GM12878 (cell line): ENCODE measurements around the gene OPN3. TPM values are rescaled to one million over a fixed set of nuclear protein-coding genes. Genes with fewer than 3 reads are reported as not detected.

Experiments
- ATAC-seq: fragments of 200-7000 bp; cut with Tn5 transposase; 3 replicates; pipeline ENCODE4 v1.9.1; 2020; ENCODE audit warnings: mild to moderate bottlenecking, moderate library complexity
- BruUV-seq: library from RNA; stranded (reverse); fragments of 400-500 nt; replicated peaks from 2 replicates; lab custom pipeline; 2021; lab: Mats Ljungman, UMichigan
- CTCF ChIA-PET: fragments of 300-600 bp; sonication (Branson Sonifier 250); formaldehyde crosslinking; extraction: SDS; loops from one replicate; lab custom pipeline; 2021; ENCODE audit warnings: inconsistent platforms; lab: Yijun Ruan, JAX
- POLR2A ChIA-PET: fragments of 350-600 bp; formaldehyde crosslinking; extraction: SDS; loops from one replicate; lab custom pipeline; 2021; ENCODE audit warnings: inconsistent platforms; lab: Charles Lee
- RAD21 ChIA-PET: fragments of 300-600 bp; sonication (Branson Sonifier 250); formaldehyde crosslinking; loops from one replicate; lab custom pipeline; 2023; ENCODE audit warnings: antibody characterized with exemption; ENCODE audit not compliant: unreplicated experiment; lab: Charles Lee
- SMC1A ChIA-PET: fragments of 300-600 bp; sonication (Branson Sonifier 250); formaldehyde crosslinking; loops from one replicate; lab custom pipeline; 2023; ENCODE audit not compliant: unreplicated experiment, uncharacterized antibody; lab: Charles Lee
- DNase-seq: peaks from one replicate; pipeline ENCODE4 v3.0.0-alpha.2; 2011; ENCODE audit warnings: low read depth, low spot score
- FAIRE-seq: peaks from 3 replicates; lab custom pipeline; 2011; peaks lifted over from hg19 to GRCh38; lab: Jason Lieb, UNC
- H2AFZ ChIP-seq: 2 replicates; pipeline ENCODE4 v1.6.0; 2011; ENCODE audit warnings: low read depth, low read length, control low read depth; ENCODE audit not compliant: control insufficient read depth
- H3K27ac ChIP-seq: 2 replicates; pipeline ENCODE4 v1.5.1; 2011; ENCODE audit warnings: control low read depth; ENCODE audit not compliant: control insufficient read depth, insufficient read depth
- H3K27me3 ChIP-seq, 2 experiments: replicated peaks in 1 of 2; 2 replicates each; pipeline versions ENCODE4 v1.6.0 to v1.6.1; 2011; ENCODE audit warnings: low read length in 1 of 2; ENCODE audit not compliant: control insufficient read depth in 2 of 2, insufficient read depth in 2 of 2
- H3K36me3 ChIP-seq, 2 experiments: 2 replicates each; pipeline ENCODE4 v1.5.1; 2011; ENCODE audit warnings: low read length in 1 of 2; ENCODE audit not compliant: control insufficient read depth in 2 of 2, insufficient read depth in 2 of 2
- H3K4me1 ChIP-seq: 2 replicates; pipeline ENCODE4 v1.6.1; 2011; ENCODE audit warnings: mild to moderate bottlenecking, low read length, moderate library complexity, mixed read lengths; ENCODE audit not compliant: control insufficient read depth, insufficient read depth
- H3K4me2 ChIP-seq: 2 replicates; pipeline ENCODE4 v1.6.0; 2011; ENCODE audit warnings: control low read depth; ENCODE audit not compliant: control insufficient read depth, insufficient read depth
- H3K4me3 ChIP-seq: fragments of 200-600 bp; sonication (generic); 2 replicates; pipeline ENCODE4 v1.5.1; 2016
- H3K79me2 ChIP-seq: 2 replicates; pipeline ENCODE4 v1.6.0; 2011; ENCODE audit warnings: low read length; ENCODE audit not compliant: control insufficient read depth, insufficient read depth
- H3K9ac ChIP-seq: 2 replicates; pipeline ENCODE4 v1.8.0; 2011; ENCODE audit warnings: low read length, control low read depth, mixed read lengths; ENCODE audit not compliant: control insufficient read depth, insufficient read depth
- H3K9me3 ChIP-seq: replicated peaks from 3 replicates; pipeline ENCODE4 v1.5.1; 2011; ENCODE audit warnings: mild to moderate bottlenecking, low read length; ENCODE audit not compliant: control insufficient read depth, insufficient read depth
- H4K20me1 ChIP-seq: 2 replicates; pipeline ENCODE4 v1.6.0; 2011; ENCODE audit not compliant: control insufficient read depth, insufficient read depth
- ELK1 ChIP-seq: IDR thresholded peaks from 2 replicates; pipeline ENCODE4 v1.6.1; 2012; ENCODE audit warnings: low read depth, low read length, improper control_type of control experiment
- GATAD2B ChIP-seq: fragments of 450-650 bp; conservative IDR thresholded peaks from 2 replicates; pipeline ENCODE4 v1.6.1; 2017; ENCODE audit warnings: low read depth, mild to moderate bottlenecking, moderate library complexity
- HCFC1 ChIP-seq: fragments of 150-350 bp; IDR thresholded peaks from 2 replicates; pipeline ENCODE4 v1.6.1; 2014; ENCODE audit warnings: low read length
- POU2F2 ChIP-seq: IDR thresholded peaks from 3 replicates; pipeline ENCODE4 v1.6.1; 2011; ENCODE audit warnings: low read depth, mild to moderate bottlenecking, low read length, borderline replicate concordance
- RELB ChIP-seq: fragments of 450-650 bp; IDR thresholded peaks from 2 replicates; pipeline ENCODE4 v1.6.1; 2017; ENCODE audit warnings: low read depth, mild to moderate bottlenecking, moderate library complexity
- RFX5 ChIP-seq: IDR thresholded peaks from 2 replicates; pipeline ENCODE4 v1.6.1; 2011; ENCODE audit warnings: low read depth, low read length, improper control_type of control experiment
- SRF ChIP-seq, 2 experiments: IDR thresholded peaks; 2 replicates each; pipeline ENCODE4 v1.6.1; 2011; ENCODE audit warnings: low read depth in 2 of 2, low read length in 2 of 2, mild to moderate bottlenecking in 1 of 2, moderate library complexity in 1 of 2
- WGBS: methylation state at CpG from one replicate; pipeline ENCODE4 v1.1.6; 2016; ENCODE audit warnings: low lambda C conversion rate; ENCODE audit not compliant: insufficient replicate concordance, insufficient coverage; ENCODE audit errors: missing lambda C conversion rate; 5-methylcytosine and 5-hydroxymethylcytosine counted together
- in situ Hi-C: fragments of 300-500 bp; cut with MboI; formaldehyde crosslinking; loops from 9 replicates; pipeline ENCODE4 v1.14.3; 2018; ENCODE audit warnings: mixed read lengths
- intact Hi-C: fragments of 100-400 bp; cut with micrococcal nuclease; formaldehyde crosslinking; loops from one replicate; pipeline ENCODE4 v1.14.2; 2022; ENCODE audit not compliant: unreplicated experiment
- polyA plus RNA-seq, 11 experiments: library from polyadenylated mRNA; depleted of rRNA in 4 of 11; unstranded in 6 of 11; stranded (reverse) in 5 of 11; fragments of >200 nt; fragmentation: Nextera tagmentation in 4 of 11; fragmentation: Illumina TruSeq in 1 of 11; extraction: Ambion mirVana in 4 of 11; extraction: Trizol in 1 of 11; gene quantifications; 1 replicate in 1 of 11; 2 replicates in 10 of 11; pipeline versions ENCODE4 v1.2.1 to v1.2.3, GENCODE V29; 2011 to 2016; ENCODE audit warnings: inconsistent platforms in 2 of 11, missing spikeins in 2 of 11, low read depth in 1 of 11
- total RNA-seq, 4 experiments: library from RNA; depleted of rRNA in 3 of 4; stranded (reverse); fragments of >200 nt in 3 of 4; fragmentation: Illumina TruSeq in 1 of 4; extraction: Trizol in 1 of 4; gene quantifications; 2 replicates each; pipeline versions ENCODE4 v1.2.1 to v1.2.3, GENCODE V29; 2013 to 2021

OPN3 gene
- total and polyA plus RNA-seq, 10 of the 15 experiments (the other 5 are each of a cell fraction or from before 2014, with no cell fraction given) = 0.26 to 12.2 (median 7.4) TPM

DNA sequence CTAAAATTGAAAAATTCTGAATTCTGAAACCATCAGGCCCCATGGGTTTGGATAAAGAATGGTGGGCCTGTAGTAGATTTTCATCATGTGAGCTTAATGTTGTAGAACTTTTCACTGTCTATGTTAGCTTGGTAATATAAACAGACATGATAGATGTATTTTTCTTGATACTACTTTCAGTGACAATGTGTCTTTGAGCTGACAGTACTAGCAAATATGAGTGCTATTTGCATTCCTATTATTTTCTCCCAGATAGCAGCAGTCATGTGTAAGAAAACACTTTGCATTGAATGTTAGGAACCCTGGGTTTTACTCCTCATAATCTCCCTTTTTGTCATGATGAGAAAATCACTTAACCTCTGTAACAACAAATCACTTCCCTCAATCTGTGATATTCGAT is 89.9 kb downstream of the OPN3 start (continued):
- TF ChIP-seq POU2F2 (no peak), RFX5 (no peak), HCFC1 (no peak)
- TF ChIP-seq, all 136 proteins: peak for 0

DNA sequence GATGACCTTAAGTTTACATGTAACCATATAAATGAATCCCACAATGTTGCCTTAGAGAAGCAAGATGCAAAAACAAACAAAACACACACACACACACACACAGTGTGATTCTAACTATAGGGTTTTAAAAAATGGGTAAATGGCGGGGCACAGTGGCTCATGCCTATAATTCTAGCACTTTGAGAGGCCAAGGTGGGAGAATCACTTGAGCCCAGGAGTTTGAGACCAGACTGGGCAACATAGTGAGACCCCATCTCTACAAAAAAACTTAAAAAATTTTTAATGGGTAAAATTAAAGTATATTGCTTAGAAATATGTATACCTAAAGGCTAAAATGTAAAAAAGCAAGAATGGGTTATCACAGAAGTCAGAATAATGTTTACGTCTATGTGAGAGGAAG is 92.2 kb downstream of the OPN3 start:
- H3K27me3 ChIP-seq = no peaks in the 10 kb centered on the region
- H3K4me3 ChIP-seq = no peak overlapping the region
- TF ChIP-seq ELK1 (no peak), SRF (IDR thresholded peaks at IDR 0.05; ENCODE audit: low read depth in 2 of 2, low read length in 2 of 2) (no peak), GATAD2B (no peak), RELB (no peak)
- no peak overlapping the region for H2AFZ ChIP-seq
- H3K4me2 ChIP-seq = no peak overlapping the region
- H3K9me3 ChIP-seq = no peaks in the 10 kb centered on the region
- peaks cover 6% of the 10 kb centered on the region for H3K4me1 ChIP-seq
- in situ Hi-C loops = no loop called here
- H3K79me2 ChIP-seq = no peaks in the 10 kb centered on the region
- DNase-seq (no peak), FAIRE-seq (no peak), ATAC-seq (no peak)
- ChIA-PET CTCF (no interaction called here), SMC1A (no interaction called here), RAD21 (no interaction called here), POLR2A (no interaction called here)
- no peak overlapping the region for H3K9ac ChIP-seq
- no peaks in the 10 kb centered on the region for H3K36me3 ChIP-seq
- BruUV-seq = no TSS peak
- H3K27ac ChIP-seq = no peak overlapping the region
- 71% methylated on average over 2 of the region's 2 CpGs for WGBS
- H4K20me1 ChIP-seq = no peaks in the 10 kb centered on the region
- intact Hi-C loops = no loop called here

Other genes with a start within 250 kb of the OPN3 start
- gene FH, start 120.6 kb downstream of the OPN3 start, total RNA-seq (2014; rRNA removed) = 66.3 and 68.6 TPM in 2 replicates
- 77.2 and 77.8 TPM in 2 replicates for gene FH, start 120.6 kb downstream of the OPN3 start, total RNA-seq (2014; rRNA removed; fragmentation: Illumina TruSeq; extraction: Trizol)
- gene FH, start 120.6 kb downstream of the OPN3 start, total RNA-seq (2021) = 75.6 and 78.1 TPM in 2 replicates
- gene FH, start 120.6 kb downstream of the OPN3 start, polyA plus RNA-seq (2011; rRNA removed) = 74.6 and 84.9 TPM in 2 replicates
- gene FH, start 120.6 kb downstream of the OPN3 start, polyA plus RNA-seq (2014; fragmentation: Illumina TruSeq; extraction: Trizol) = 75.3 and 83.4 TPM in 2 replicates
- 10 to 100 TPM; 44.7 to 57.5 TPM for gene FH, start 120.6 kb downstream of the OPN3 start, polyA plus RNA-seq (2014; fragmentation: Nextera tagmentation; extraction: Ambion mirVana)
- gene FH, start 120.6 kb downstream of the OPN3 start, polyA plus RNA-seq (2014; rRNA removed) = 72.9 and 82.5 TPM in 2 replicates
- gene FH, start 120.6 kb downstream of the OPN3 start, polyA plus RNA-seq (2016; fragmentation: Nextera tagmentation; extraction: Ambion mirVana) = 100 to 1,000 TPM; 119 to 124 TPM
- gene KMO, start 108.0 kb downstream of the OPN3 start, total RNA-seq (2014; rRNA removed) = 1.6 and 2.8 TPM in 2 replicates
- 1.1 and 1.5 TPM in 2 replicates for gene KMO, start 108.0 kb downstream of the OPN3 start, total RNA-seq (2014; rRNA removed; fragmentation: Illumina TruSeq; extraction: Trizol)
- 1.2 and 2.4 TPM in 2 replicates for gene KMO, start 108.0 kb downstream of the OPN3 start, total RNA-seq (2021)
- 0.50 and 0.68 TPM in 2 replicates for gene KMO, start 108.0 kb downstream of the OPN3 start, polyA plus RNA-seq (2011; rRNA removed)
- 1.9 and 3.0 TPM in 2 replicates for gene KMO, start 108.0 kb downstream of the OPN3 start, polyA plus RNA-seq (2014; fragmentation: Illumina TruSeq; extraction: Trizol)
- 1 to 10 TPM; 4.4 to 5.9 TPM for gene KMO, start 108.0 kb downstream of the OPN3 start, polyA plus RNA-seq (2014; fragmentation: Nextera tagmentation; extraction: Ambion mirVana)
- gene KMO, start 108.0 kb downstream of the OPN3 start, polyA plus RNA-seq (2014; rRNA removed) = 1.3 and 2.7 TPM in 2 replicates
- gene KMO, start 108.0 kb downstream of the OPN3 start, polyA plus RNA-seq (2016; fragmentation: Nextera tagmentation; extraction: Ambion mirVana) = 1 to 10 TPM; 1.4 to 2.2 TPM
- gene CHML, start within 50 bp of the OPN3 start, total RNA-seq (2014; rRNA removed) = 9.6 TPM in 2 replicates
- gene CHML, start within 50 bp of the OPN3 start, total RNA-seq (2014; rRNA removed; fragmentation: Illumina TruSeq; extraction: Trizol) = 13.5 and 13.8 TPM in 2 replicates
- gene CHML, start within 50 bp of the OPN3 start, total RNA-seq (2021) = 12.4 and 15.5 TPM in 2 replicates
- gene CHML, start within 50 bp of the OPN3 start, polyA plus RNA-seq (2011; rRNA removed) = 2.8 and 4.0 TPM in 2 replicates
- 9.8 and 11.6 TPM in 2 replicates for gene CHML, start within 50 bp of the OPN3 start, polyA plus RNA-seq (2014; fragmentation: Illumina TruSeq; extraction: Trizol)
- 1 to 10 TPM; 2.0 to 2.4 TPM for gene CHML, start within 50 bp of the OPN3 start, polyA plus RNA-seq (2014; fragmentation: Nextera tagmentation; extraction: Ambion mirVana)
- 5.3 and 5.4 TPM in 2 replicates for gene CHML, start within 50 bp of the OPN3 start, polyA plus RNA-seq (2014; rRNA removed)
- gene CHML, start within 50 bp of the OPN3 start, polyA plus RNA-seq (2016; fragmentation: Nextera tagmentation; extraction: Ambion mirVana) = 1 to 10 TPM; 2.8 to 6.6 TPM
- gene WDR64, start 11.9 kb upstream of the OPN3 start, total RNA-seq (2014; rRNA removed) = not detected in 2 replicates
- gene WDR64, start 11.9 kb upstream of the OPN3 start, total RNA-seq (2014; rRNA removed; fragmentation: Illumina TruSeq; extraction: Trizol) = not detected in 2 replicates
- not detected in 2 replicates for gene WDR64, start 11.9 kb upstream of the OPN3 start, total RNA-seq (2021)
- gene WDR64, start 11.9 kb upstream of the OPN3 start, polyA plus RNA-seq (2011; rRNA removed) = not detected in 2 replicates
- 0.01 TPM in 1 of 2 replicates, not detected in the other for gene WDR64, start 11.9 kb upstream of the OPN3 start, polyA plus RNA-seq (2014; fragmentation: Illumina TruSeq; extraction: Trizol)
- gene WDR64, start 11.9 kb upstream of the OPN3 start, polyA plus RNA-seq (2014; fragmentation: Nextera tagmentation; extraction: Ambion mirVana) = not detected
- gene WDR64, start 11.9 kb upstream of the OPN3 start, polyA plus RNA-seq (2014; rRNA removed) = not detected in 2 replicates
- gene WDR64, start 11.9 kb upstream of the OPN3 start, polyA plus RNA-seq (2016; fragmentation: Nextera tagmentation; extraction: Ambion mirVana) = not detected
- 26.5 and 27.6 TPM in 2 replicates for gene EXO1, start 207.8 kb upstream of the OPN3 start, total RNA-seq (2014; rRNA removed)
- 36.8 and 40.4 TPM in 2 replicates for gene EXO1, start 207.8 kb upstream of the OPN3 start, total RNA-seq (2014; rRNA removed; fragmentation: Illumina TruSeq; extraction: Trizol)
- 30.4 and 35.0 TPM in 2 replicates for gene EXO1, start 207.8 kb upstream of the OPN3 start, total RNA-seq (2021)
- gene EXO1, start 207.8 kb upstream of the OPN3 start, polyA plus RNA-seq (2011; rRNA removed) = 18.0 and 24.4 TPM in 2 replicates
- 33.7 and 40.0 TPM in 2 replicates for gene EXO1, start 207.8 kb upstream of the OPN3 start, polyA plus RNA-seq (2014; fragmentation: Illumina TruSeq; extraction: Trizol)
- gene EXO1, start 207.8 kb upstream of the OPN3 start, polyA plus RNA-seq (2014; fragmentation: Nextera tagmentation; extraction: Ambion mirVana) = 10 to 100 TPM in 1 of 2 experiments, 1 to 10 TPM in 1; 8.7 to 17.6 TPM
- gene EXO1, start 207.8 kb upstream of the OPN3 start, polyA plus RNA-seq (2014; rRNA removed) = 20.6 and 22.4 TPM in 2 replicates
- gene EXO1, start 207.8 kb upstream of the OPN3 start, polyA plus RNA-seq (2016; fragmentation: Nextera tagmentation; extraction: Ambion mirVana) = 10 to 100 TPM; 37.5 to 43.4 TPM